ENCODE data around the gene KCNIP4. TPM values are rescaled to one million over a fixed set of nuclear protein-coding genes. Genes with fewer than 3 reads are reported as not detected.

The KCNIP4 gene
- total RNA-seq, 1 donor: 1.7 TPM

DNA sequence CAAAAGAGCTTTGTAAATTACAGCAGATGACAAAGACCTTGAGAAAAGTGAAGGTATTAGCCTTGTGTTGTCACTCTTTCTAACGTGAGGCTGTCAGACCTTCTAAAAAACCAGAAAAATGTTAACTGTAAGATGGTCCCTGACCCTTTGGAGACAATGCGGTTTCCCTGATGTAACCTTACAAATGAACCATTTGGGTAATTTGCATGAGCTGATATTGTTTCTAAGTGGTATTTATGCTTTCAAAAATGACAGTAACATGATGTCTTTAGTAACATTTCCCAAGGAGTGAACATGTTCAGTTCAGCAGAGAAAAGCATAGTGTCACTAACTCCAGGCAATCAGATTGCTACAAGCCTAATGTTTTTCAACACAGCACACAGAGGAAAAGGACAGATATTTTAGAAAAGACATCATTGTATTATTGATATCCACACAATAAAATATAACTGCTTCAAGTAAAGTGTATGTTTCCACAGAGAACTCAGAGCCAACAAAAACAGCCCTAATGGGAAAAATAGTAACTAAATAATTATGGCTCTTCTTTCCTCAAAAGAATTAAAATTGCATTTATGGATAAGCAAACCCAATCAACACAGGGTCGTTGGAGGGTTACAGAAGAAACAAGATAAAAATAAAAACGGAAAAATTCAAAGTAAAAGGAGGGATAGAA lies 434.4 kb downstream of the KCNIP4 start:
- no peak for DNase-seq (ENCODE audit: low read depth)
- no peak overlapping the region for H3K4me3 ChIP-seq (ENCODE audit: low read depth, low read length)
- TF ChIP-seq, protein P1, sequence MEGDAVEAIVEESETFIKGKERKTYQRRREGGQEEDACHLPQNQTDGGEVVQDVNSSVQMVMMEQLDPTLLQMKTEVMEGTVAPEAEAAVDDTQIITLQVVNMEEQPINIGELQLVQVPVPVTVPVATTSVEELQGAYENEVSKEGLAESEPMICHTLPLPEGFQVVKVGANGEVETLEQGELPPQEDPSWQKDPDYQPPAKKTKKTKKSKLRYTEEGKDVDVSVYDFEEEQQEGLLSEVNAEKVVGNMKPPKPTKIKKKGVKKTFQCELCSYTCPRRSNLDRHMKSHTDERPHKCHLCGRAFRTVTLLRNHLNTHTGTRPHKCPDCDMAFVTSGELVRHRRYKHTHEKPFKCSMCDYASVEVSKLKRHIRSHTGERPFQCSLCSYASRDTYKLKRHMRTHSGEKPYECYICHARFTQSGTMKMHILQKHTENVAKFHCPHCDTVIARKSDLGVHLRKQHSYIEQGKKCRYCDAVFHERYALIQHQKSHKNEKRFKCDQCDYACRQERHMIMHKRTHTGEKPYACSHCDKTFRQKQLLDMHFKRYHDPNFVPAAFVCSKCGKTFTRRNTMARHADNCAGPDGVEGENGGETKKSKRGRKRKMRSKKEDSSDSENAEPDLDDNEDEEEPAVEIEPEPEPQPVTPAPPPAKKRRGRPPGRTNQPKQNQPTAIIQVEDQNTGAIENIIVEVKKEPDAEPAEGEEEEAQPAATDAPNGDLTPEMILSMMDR (IDR thresholded peaks at IDR 0.05; ENCODE audit: insufficient read depth, low read length): no peak

DNA sequence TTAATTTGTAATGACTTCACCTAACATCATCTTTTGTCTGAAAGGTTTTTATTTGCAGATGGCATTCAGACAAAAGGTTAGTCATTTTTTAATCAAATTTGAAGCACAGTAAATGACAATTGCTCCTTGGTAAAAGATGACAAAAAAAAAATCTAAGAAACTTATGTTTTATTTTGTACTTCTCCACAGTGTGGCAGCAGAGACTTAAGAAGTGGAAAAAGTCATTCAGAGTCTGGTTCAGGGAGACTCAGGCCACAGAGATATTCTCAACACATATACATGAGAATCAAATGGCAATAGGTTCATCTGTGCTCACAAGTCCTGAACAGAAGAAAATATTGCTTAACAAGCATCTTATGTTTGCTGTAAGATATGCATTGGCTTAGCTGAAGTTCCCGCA lies 436.2 kb downstream of the KCNIP4 start:
- peak; percentile 56 for DNase-seq (ENCODE audit: low read depth)
- H3K4me3 ChIP-seq (ENCODE audit: low read depth, low read length): no peak overlapping the region
- TF ChIP-seq, protein P1 (IDR thresholded peaks at IDR 0.05; ENCODE audit: insufficient read depth, low read length): peak; percentile 38

DNA sequence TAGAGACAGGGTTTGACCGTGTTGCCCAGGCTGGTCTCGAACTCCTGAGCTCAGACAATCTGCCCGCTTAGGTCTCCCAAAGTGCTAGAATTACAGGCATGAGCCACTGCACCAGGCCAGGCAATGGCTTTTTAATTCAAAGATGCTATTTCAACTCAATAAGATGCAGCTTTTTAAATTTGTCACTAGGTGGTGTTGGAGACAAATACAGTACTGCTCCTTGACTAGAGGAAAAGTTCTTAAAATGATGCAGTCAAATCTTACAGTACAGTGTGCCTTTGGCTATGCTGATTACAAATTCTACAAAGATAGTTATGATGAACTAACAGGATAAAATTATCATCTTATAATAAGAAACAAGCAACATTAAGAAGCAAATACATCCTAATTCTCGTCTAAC lies 441.1 kb downstream of the KCNIP4 start:
- peak; percentile 53 for DNase-seq (ENCODE audit: low read depth)
- TF ChIP-seq, protein P1 (IDR thresholded peaks at IDR 0.05; ENCODE audit: insufficient read depth, low read length): peak; percentile 54
- H3K4me3 ChIP-seq (ENCODE audit: low read depth, low read length): no peak overlapping the region

DNA sequence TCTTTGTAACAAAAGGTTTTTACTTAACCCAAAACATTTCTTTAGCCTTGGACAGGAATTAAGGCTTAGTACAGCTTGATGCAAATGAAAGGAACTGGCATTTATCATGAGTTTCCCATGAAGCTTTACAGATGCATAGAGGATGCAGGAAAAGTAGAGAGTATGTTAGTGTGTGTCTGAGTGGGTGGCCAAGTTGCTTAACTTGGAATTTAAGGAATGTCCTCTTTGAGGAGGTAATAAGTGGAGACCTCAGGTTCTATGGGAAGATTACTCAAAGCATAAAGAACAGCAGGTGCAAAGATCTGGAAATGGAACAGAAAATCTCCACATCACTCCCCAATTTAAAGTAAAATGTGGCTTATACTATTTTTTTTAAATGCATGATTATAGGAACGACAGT lies 457.9 kb downstream of the KCNIP4 start:
- H3K4me3 ChIP-seq (ENCODE audit: low read depth, low read length): no peak overlapping the region
- no peak for DNase-seq (ENCODE audit: low read depth)
- TF ChIP-seq, protein P1 (IDR thresholded peaks at IDR 0.05; ENCODE audit: insufficient read depth, low read length): no peak

DNA sequence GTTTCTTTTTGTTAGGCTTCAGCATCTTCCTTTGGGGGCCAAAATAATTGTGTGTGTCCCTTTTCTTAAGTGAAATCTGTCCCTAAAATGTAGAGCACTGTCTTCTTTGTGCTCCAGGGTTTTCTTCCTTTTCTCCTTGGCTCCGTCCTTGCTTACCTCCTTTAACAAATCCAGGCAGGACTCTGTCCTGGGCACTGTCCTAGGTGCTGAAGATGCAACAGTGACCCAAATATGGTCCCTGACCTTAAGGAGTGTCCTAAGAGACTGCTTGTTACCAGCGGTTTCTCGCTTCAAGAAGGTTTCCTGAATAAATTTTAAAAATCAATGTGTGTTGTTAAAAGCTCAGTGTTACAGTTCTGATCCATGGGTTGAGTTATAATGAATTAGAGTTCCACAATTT lies 471.8 kb downstream of the KCNIP4 start:
- H3K4me3 ChIP-seq (ENCODE audit: low read depth, low read length): no peak overlapping the region
- TF ChIP-seq, protein P1 (IDR thresholded peaks at IDR 0.05; ENCODE audit: insufficient read depth, low read length): no peak
- no peak for DNase-seq (ENCODE audit: low read depth)

DNA sequence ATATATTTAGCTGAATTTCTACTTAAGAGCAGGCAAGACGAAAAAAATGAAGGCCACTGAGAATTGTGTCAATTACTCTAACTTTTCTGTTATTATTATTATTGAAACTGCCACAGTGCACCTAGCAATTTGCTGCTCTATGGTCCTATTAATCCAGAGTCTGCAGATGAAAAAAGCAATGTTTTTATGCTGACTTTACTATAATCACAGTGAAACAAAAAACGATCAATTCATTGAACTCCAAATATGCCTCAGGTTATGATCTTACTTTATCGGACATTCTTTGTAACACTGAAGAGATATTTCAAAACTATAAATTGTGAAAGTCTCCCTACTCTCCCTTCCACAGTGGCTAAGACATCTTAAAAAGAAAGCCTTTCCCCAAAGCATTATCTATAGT lies 474.4 kb downstream of the KCNIP4 start:
- H3K4me3 ChIP-seq (ENCODE audit: low read depth, low read length): no peak overlapping the region
- TF ChIP-seq, protein P1 (IDR thresholded peaks at IDR 0.05; ENCODE audit: insufficient read depth, low read length): no peak
- no peak for DNase-seq (ENCODE audit: low read depth)

DNA sequence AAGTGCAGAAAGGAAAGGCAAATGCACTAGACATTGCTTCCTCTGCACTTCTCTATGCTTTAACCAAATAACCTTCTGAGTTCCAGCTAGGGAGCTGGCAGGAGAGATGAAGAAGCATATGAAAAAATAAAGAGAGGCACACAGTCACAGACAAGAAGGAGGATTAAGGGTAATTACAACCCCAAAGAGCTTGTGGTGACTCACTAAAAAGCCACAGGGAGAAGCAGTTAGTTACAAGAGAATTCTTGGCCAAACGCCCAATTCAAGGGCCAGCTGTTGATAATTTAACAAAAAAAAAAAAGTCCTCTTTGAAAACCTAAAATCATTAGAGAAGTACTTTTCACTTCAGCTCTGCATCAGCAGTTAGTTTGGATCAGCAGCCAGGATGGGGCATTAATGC lies 478.0 kb downstream of the KCNIP4 start:
- peak; percentile 5 for DNase-seq (ENCODE audit: low read depth)
- H3K4me3 ChIP-seq (ENCODE audit: low read depth, low read length): no peak overlapping the region
- TF ChIP-seq, protein P1 (IDR thresholded peaks at IDR 0.05; ENCODE audit: insufficient read depth, low read length): no peak
